PC-9 (cell line): ENCODE data around the gene MRPL58. TPM values are rescaled to one million over a fixed set of nuclear protein-coding genes. Genes with fewer than 3 reads are reported as not detected.
A peak's percentile ranks its signal among the peaks of the same experiment; 100 is the strongest.

Source experiments
- BruUV-seq: library from RNA; stranded (reverse); fragments of 400-500 nt; replicated peaks from 2 replicates; lab custom pipeline; 2021; lab: Mats Ljungman, UMichigan
- CTCF ChIA-PET: fragments of 300-600 bp; sonication (Branson Sonifier 250); formaldehyde crosslinking; loops from one replicate; lab custom pipeline; 2022; ENCODE audit warnings: antibody characterized with exemption; lab: Charles Lee
- POLR2A ChIA-PET: fragments of 300-600 bp; sonication (Branson Sonifier 250); formaldehyde crosslinking; loops from one replicate; lab custom pipeline; 2022; ENCODE audit warnings: antibody characterized with exemption; ENCODE audit not compliant: unreplicated experiment; lab: Charles Lee
- DNase-seq, 2 experiments: peaks; one replicate each; pipeline versions ENCODE4 v3.0.0 to v3.0.0-alpha.2; 2015 to 2022; ENCODE audit warnings: mixed read lengths in 1 of 2
- H2AFZ ChIP-seq: fragments of 200-600 bp; sonication (generic); 2 replicates; pipeline ENCODE4 v1.8.1; 2017; ENCODE audit warnings: antibody characterized with exemption
- H3F3A ChIP-seq: fragments of 200-600 bp; sonication (generic); 2 replicates; pipeline ENCODE4 v1.8.1; 2017; ENCODE audit warnings: antibody characterized with exemption, mild to moderate bottlenecking, low read depth; ENCODE audit not compliant: insufficient read depth
- H3K27ac ChIP-seq: fragments of 200-600 bp; sonication (generic); 2 replicates; pipeline ENCODE4 v1.6.1; 2016; ENCODE audit warnings: mixed run types
- H3K27me3 ChIP-seq: fragments of 200-600 bp; sonication (generic); 2 replicates; pipeline ENCODE4 v1.6.1; 2016; ENCODE audit warnings: low read depth, mixed run types; ENCODE audit not compliant: insufficient read depth
- H3K36me3 ChIP-seq: fragments of 200-600 bp; sonication (generic); 2 replicates; pipeline ENCODE4 v1.6.1; 2016; ENCODE audit warnings: low read depth, mixed run types
- H3K4me1 ChIP-seq: fragments of 200-600 bp; sonication (generic); replicated peaks from 2 replicates; pipeline ENCODE4 v1.6.1; 2016; ENCODE audit warnings: mixed run types; ENCODE audit not compliant: insufficient read depth
- H3K4me2 ChIP-seq: fragments of 200-600 bp; sonication (generic); 2 replicates; pipeline ENCODE4 v1.6.1; 2017; ENCODE audit warnings: mixed run types
- H3K4me3 ChIP-seq: fragments of 200-600 bp; sonication (generic); 2 replicates; pipeline ENCODE4 v1.6.1; 2016; ENCODE audit warnings: mixed run types
- H3K79me2 ChIP-seq: fragments of 200-600 bp; sonication (generic); 2 replicates; pipeline ENCODE4 v1.6.1; 2017; ENCODE audit warnings: low read depth, mixed run types
- H3K9me2 ChIP-seq: fragments of 200-600 bp; sonication (generic); 2 replicates; pipeline ENCODE4 v1.8.1; 2017; ENCODE audit warnings: mild to moderate bottlenecking; ENCODE audit not compliant: insufficient read depth
- H3K9me3 ChIP-seq: fragments of 200-600 bp; sonication (generic); 2 replicates; pipeline ENCODE4 v1.8.1; 2016; ENCODE audit warnings: low read depth; ENCODE audit not compliant: insufficient read depth
- H4K20me1 ChIP-seq: fragments of 200-600 bp; sonication (generic); 2 replicates; pipeline ENCODE4 v1.8.1; 2017; ENCODE audit not compliant: insufficient read depth
- CTCF ChIP-seq: fragments of 200-600 bp; sonication (generic); conservative IDR thresholded peaks from 2 replicates; pipeline ENCODE4 v1.6.1; 2017; ENCODE audit warnings: mixed run types, antibody characterized with exemption, mild to moderate bottlenecking, moderate library complexity
- EZH2 ChIP-seq: fragments of 200-600 bp; sonication (generic); IDR thresholded peaks from 2 replicates; pipeline ENCODE4 v1.8.0; 2017; ENCODE audit warnings: antibody characterized with exemption, low read depth
- intact Hi-C: fragments of 100-400 bp; cut with micrococcal nuclease; formaldehyde crosslinking; loops from one replicate; pipeline ENCODE4 v1.10.0; 2022; ENCODE audit not compliant: unreplicated experiment
- total RNA-seq: library from RNA; stranded (reverse); gene quantifications from 2 replicates; pipeline ENCODE4 v1.2.3, GENCODE V29; 2021

Gene MRPL58
- total RNA-seq, 1 experiment from 2014 or later, result 48.4 TPM

GRCh38 chr17:74986206-74986576 is 26.3 kb upstream of the MRPL58 start:
- ChIA-PET CTCF (no interaction called here), POLR2A (no interaction called here)
- DNase-seq, result no peak
- H3K4me2 ChIP-seq, result no peak overlapping the region
- H3K27me3 ChIP-seq, result no peaks in the 10 kb centered on the region
- no peaks in the 10 kb centered on the region for H3K9me2 ChIP-seq
- H3K79me2 ChIP-seq, result no peaks in the 10 kb centered on the region
- no peaks in the 10 kb centered on the region for H3K36me3 ChIP-seq
- intact Hi-C loops, result no loop called here
- no peak overlapping the region for H3K4me3 ChIP-seq
- no peaks in the 10 kb centered on the region for H3K9me3 ChIP-seq
- BruUV-seq, result no TSS peak
- H3F3A ChIP-seq, result peaks cover 30% of the 10 kb centered on the region; the same call in 1 of the 2 replicates
- H2AFZ ChIP-seq, result no peak overlapping the region
- no peak overlapping the region for H3K27ac ChIP-seq
- TF ChIP-seq CTCF, result no peak
- TF ChIP-seq EZH2, result no peak
- H3K4me1 ChIP-seq, result peaks cover 31% of the 10 kb centered on the region
- H4K20me1 ChIP-seq, result no peaks in the 10 kb centered on the region

GRCh38 chr17:74987418-74987908 is 25.0 kb upstream of the MRPL58 start, which contains the start of gene CDR2L:
Gene CDR2L (plus strand): TSS chr17:74987632. CDS start chr17:74988044, 412 bp downstream.
- Histone ChIP-seq H4K20me1 (no peaks in the 10 kb centered on the region), H3F3A (peaks cover 35% of the 10 kb centered on the region; the same call in 1 of the 2 replicates), H2AFZ (peak within 1 kb of the TSS; percentile 71), H3K79me2 (no peaks in the 10 kb centered on the region), H3K27ac (no peak within 1 kb of the TSS), H3K4me1 (peaks cover 39% of the 10 kb centered on the region), H3K36me3 (no peaks in the 10 kb centered on the region), H3K9me3 (no peaks in the 10 kb centered on the region), H3K27me3 (no peaks in the 10 kb centered on the region), H3K4me3 (peak within 1 kb of the TSS; percentile 84), H3K4me2 (peak within 1 kb of the TSS; percentile 76), H3K9me2 (no peaks in the 10 kb centered on the region)
- peak; percentile 81 to 97 for DNase-seq
- ChIA-PET CTCF (interaction anchor here (0.6 to 2.1 kb wide), 2 partner anchors 20 to 26 kb away, joined by 3 to 9 read pairs; no protein-coding TSS in a partner anchor), POLR2A (interaction anchor here (0.6 to 1.3 kb wide), 9 partner anchors 15 to 315 kb away, joined by 4 to 20 read pairs (median 5); partner anchors contain the start of genes HID1 and MRPL58)
- TF ChIP-seq CTCF, result no peak
- TF ChIP-seq EZH2, result no peak
- intact Hi-C loops, result no loop called here
- BruUV-seq, result no TSS peak

GRCh38 chr17:74987909-74988711 is 24.4 kb upstream of the MRPL58 start:
- no peaks in the 10 kb centered on the region for H3K79me2 ChIP-seq
- no peaks in the 10 kb centered on the region for H4K20me1 ChIP-seq
- H3K27me3 ChIP-seq, result no peaks in the 10 kb centered on the region
- H3K36me3 ChIP-seq, result no peaks in the 10 kb centered on the region
- no peaks in the 10 kb centered on the region for H3K9me2 ChIP-seq
- TSS peak; percentile 49 for BruUV-seq
- ChIA-PET CTCF (interaction anchor here (0.6 to 2.1 kb wide), 5 partner anchors 16 to 743 kb away, joined by 3 to 9 read pairs (median 6); partner anchors contain the start of gene HID1), POLR2A (interaction anchor here (0.6 to 1.3 kb wide), 5 partner anchors 16 to 167 kb away, joined by 4 to 10 read pairs (median 5); partner anchors contain the start of genes HID1 and MRPL58)
- H3K4me2 ChIP-seq, result peak overlapping the region; percentile 76
- H3K27ac ChIP-seq, result no peak overlapping the region
- peak overlapping the region; percentile 84 for H3K4me3 ChIP-seq
- H3K9me3 ChIP-seq, result no peaks in the 10 kb centered on the region
- H3K4me1 ChIP-seq, result peaks cover 45% of the 10 kb centered on the region
- no peak for TF ChIP-seq EZH2
- TF ChIP-seq CTCF, result no peak; the same call in 1 of the 2 replicates
- DNase-seq, result peak in 1 of 2 experiments; percentile 74
- peaks cover 38% of the 10 kb centered on the region; the same call in 1 of the 2 replicates for H3F3A ChIP-seq
- intact Hi-C loops, result no loop called here
- H2AFZ ChIP-seq, result peak overlapping the region; percentile 71
